CD4-positive, alpha-beta T cell treated with Interferon gamma for 1 hour (primary cell): ENCODE data around the gene MAB21L3.

Experiments
- DNase-seq: peaks from one replicate; pipeline ENCODE4 v3.0.0-alpha.2; 2020

Gene MAB21L3

GRCh38 chr1:116166655-116167054 lies 55.5 kb downstream of the MAB21L3 start:
- DNase-seq, result no peak

GRCh38 chr1:116167625-116168276 lies 56.6 kb downstream of the MAB21L3 start:
- no peak for DNase-seq

- DNase-seq, result peak; percentile 78
Observed at GRCh38 chr1:116168277-116169032, 57.3 kb downstream of the MAB21L3 start.

GRCh38 chr1:116169898-116170297 lies 58.7 kb downstream of the MAB21L3 start:
- DNase-seq, result no peak

GRCh38 chr1:116170721-116171589 lies 59.8 kb downstream of the MAB21L3 start:
- no peak for DNase-seq

GRCh38 chr1:116172666-116173065 lies 61.5 kb downstream of the MAB21L3 start:
- no peak for DNase-seq

GRCh38 chr1:116175611-116176010 lies 64.4 kb downstream of the MAB21L3 start:
- no peak for DNase-seq

GRCh38 chr1:116176306-116176789 lies 65.1 kb downstream of the MAB21L3 start:
- no peak for DNase-seq

GRCh38 chr1:116177861-116178260 lies 66.7 kb downstream of the MAB21L3 start:
- no peak for DNase-seq

- DNase-seq, result no peak
Observed at GRCh38 chr1:116178837-116179236, 67.6 kb downstream of the MAB21L3 start.

- no peak for DNase-seq
Observed at GRCh38 chr1:116179419-116179818, 68.2 kb downstream of the MAB21L3 start.

GRCh38 chr1:116179964-116180363 lies 68.8 kb downstream of the MAB21L3 start:
- DNase-seq, result no peak

GRCh38 chr1:116182019-116182714 lies 71.0 kb downstream of the MAB21L3 start:
- no peak for DNase-seq
